A549 (cell line): ENCODE results near the gene SLC12A2. TPM values are rescaled to one million over a fixed set of nuclear protein-coding genes. Genes with fewer than 3 reads are reported as not detected.

Source experiments
- ATAC-seq, 2 experiments: fragments of 200-7000 bp in 1 of 2; fragments of >200 bp in 1 of 2; cut with Nextera tagmentation in 1 of 2; cut with Tn5 transposase in 1 of 2; 3 replicates each; pipeline versions ENCODE4 v1.8.0 to v1.9.1; 2018 to 2020; ENCODE audit warnings: mild to moderate bottlenecking in 1 of 2, moderate library complexity in 1 of 2
- CTCF ChIA-PET: fragments of 300-600 bp; sonication (Branson Sonifier 250); formaldehyde crosslinking; extraction: SDS; loops from one replicate; lab custom pipeline; 2021; ENCODE audit warnings: antibody characterized with exemption, inconsistent platforms; lab: Yijun Ruan, JAX
- POLR2A ChIA-PET: fragments of 350-600 bp; formaldehyde crosslinking; extraction: SDS; loops from one replicate; lab custom pipeline; 2021; ENCODE audit warnings: antibody characterized with exemption, inconsistent platforms; lab: Yijun Ruan, JAX
- DNase-seq, 2 experiments: peaks; one replicate each; pipeline versions ENCODE4 v3.0.0 to v3.0.0-alpha.2; 2011 to 2016; ENCODE audit warnings: low read depth in 1 of 2, low spot score in 1 of 2
- FAIRE-seq: peaks from 2 replicates; lab custom pipeline; 2011; peaks lifted over from hg19 to GRCh38; lab: Jason Lieb, UNC
- H3K27ac ChIP-seq, 2 experiments: fragments of >200 bp; sonication (Bioruptor Twin); formaldehyde crosslinking; 3 replicates each; pipeline ENCODE4 v1.5.1; 2016 to 2017
- H3K4me1 ChIP-seq: fragments of >200 bp; sonication (Bioruptor Twin); formaldehyde crosslinking; 3 replicates; pipeline ENCODE4 v1.6.1; 2016
- H3K4me2 ChIP-seq: fragments of >200 bp; sonication (Bioruptor Twin); formaldehyde crosslinking; 3 replicates; pipeline ENCODE4 v1.6.1; 2016
- H3K4me3 ChIP-seq: fragments of >200 bp; sonication (Bioruptor Twin); formaldehyde crosslinking; 3 replicates; pipeline ENCODE4 v1.5.1; 2016
- H3K9me3 ChIP-seq: fragments of >200 bp; sonication (Bioruptor Twin); formaldehyde crosslinking; 3 replicates; pipeline ENCODE4 v1.6.1; 2016
- ATOH8 ChIP-seq: fragments of 250-450 bp; sonication (Bioruptor Pico); IDR thresholded peaks from 2 replicates; pipeline ENCODE4 v1.5.0; 2020; ENCODE audit warnings: low read depth, mild to moderate bottlenecking, moderate library complexity
- CHD4 ChIP-seq: fragments of 200-600 bp; sonication (generic); IDR thresholded peaks from 2 replicates; pipeline ENCODE4 v1.6.1; 2016; ENCODE audit warnings: antibody characterized with exemption, mild to moderate bottlenecking, borderline replicate concordance
- CTCF ChIP-seq: fragments of >200 bp; sonication (Bioruptor Twin); formaldehyde crosslinking; IDR thresholded peaks from 3 replicates; pipeline ENCODE4 v1.5.1; 2016
- E2F6 ChIP-seq: IDR thresholded peaks from 2 replicates; pipeline ENCODE4 v1.6.1; 2012; ENCODE audit warnings: low read depth, borderline replicate concordance
- ESRRA ChIP-seq: fragments of 150-350 bp; IDR thresholded peaks from 2 replicates; pipeline ENCODE4 v1.6.1; 2014; ENCODE audit warnings: mild to moderate bottlenecking, low read length, borderline replicate concordance
- HES2 ChIP-seq: fragments of >200 bp; sonication (Bioruptor Twin); formaldehyde crosslinking; IDR thresholded peaks from 2 replicates; pipeline ENCODE4 v1.6.1; 2016
- HOXA7 ChIP-seq: fragments of 250-450 bp; sonication (Bioruptor Pico); IDR thresholded peaks from 2 replicates; pipeline ENCODE4 v1.5.0; 2020; ENCODE audit warnings: mild to moderate bottlenecking, moderate library complexity
- HOXB13 ChIP-seq: fragments of 250-450 bp; sonication (Bioruptor Pico); IDR thresholded peaks from 2 replicates; pipeline ENCODE4 v1.5.0; 2020; ENCODE audit warnings: low read depth, mild to moderate bottlenecking, moderate library complexity
- HOXB5 ChIP-seq: fragments of 250-450 bp; sonication (Bioruptor Pico); IDR thresholded peaks from 2 replicates; pipeline ENCODE4 v1.5.0; 2020; ENCODE audit warnings: mild to moderate bottlenecking, moderate library complexity
- KDM1A ChIP-seq: fragments of 200-600 bp; sonication (generic); IDR thresholded peaks from 2 replicates; pipeline ENCODE4 v1.6.1; 2016; ENCODE audit warnings: low read depth, mild to moderate bottlenecking
- RARB ChIP-seq: fragments of 250-450 bp; sonication (Bioruptor Pico); IDR thresholded peaks from 2 replicates; pipeline ENCODE4 v1.8.0; 2021; ENCODE audit warnings: mild to moderate bottlenecking, moderate library complexity
- RCOR1 ChIP-seq: fragments of 150-350 bp; IDR thresholded peaks from 2 replicates; pipeline ENCODE4 v1.6.1; 2014; ENCODE audit warnings: antibody characterized with exemption, low read length, low read depth
- SREBF2 ChIP-seq: fragments of 450-650 bp; IDR thresholded peaks from 2 replicates; pipeline ENCODE4 v1.6.1; 2014; ENCODE audit warnings: mild to moderate bottlenecking, moderate library complexity
- TP53 ChIP-seq: fragments of 250-450 bp; sonication (Bioruptor Pico); IDR thresholded peaks from 2 replicates; pipeline ENCODE4 v1.5.0; 2021; ENCODE audit warnings: mild to moderate bottlenecking, moderate library complexity
- USF2 ChIP-seq: fragments of 450-650 bp; IDR thresholded peaks from 2 replicates; pipeline ENCODE4 v1.6.1; 2014; ENCODE audit warnings: antibody characterized with exemption
- WGBS: methylation state at CpG from one replicate; pipeline ENCODE4 v1.1.6; 2017; ENCODE audit errors: missing lambda C conversion rate; 5-methylcytosine and 5-hydroxymethylcytosine counted together
- polyA plus RNA-seq, 4 experiments: library from polyadenylated mRNA; depleted of rRNA in 3 of 4; stranded (reverse); fragments of >200 nt; fragmentation: RNase III in 1 of 4; extraction: RNeasy Plus Mini Kit Qiagen cat#74134 plus additional on column Dnase treatment in 1 of 4; gene quantifications; 2 replicates in 3 of 4; 3 replicates in 1 of 4; pipeline ENCODE4 v1.2.3, GENCODE V29; 2011 to 2017

The SLC12A2 gene
- polyA plus RNA-seq, 2 of the 4 experiments (the other 2 are of a cell fraction) = 17.1 to 99.9 TPM

GRCh38 chr5:128118214-128118613 is 34.6 kb downstream of the SLC12A2 start:
- H3K9me3 ChIP-seq = peaks cover 8% of the 10 kb centered on the region
- CTCF ChIA-PET = interaction anchor here (0.7 kb wide), 1 partner anchor 16 kb away, joined by 3 read pairs; no protein-coding TSS in a partner anchor
- no peak for DNase-seq
- no peak for FAIRE-seq
- no peak for TF ChIP-seq HOXB13
- TF ChIP-seq E2F6 = no peak
- TF ChIP-seq TP53 (CRISPR knock-in tag) = no peak
- no peak for TF ChIP-seq USF2
- no peak for TF ChIP-seq CTCF
- no peak for TF ChIP-seq CHD4
- TF ChIP-seq RARB = no peak
- TF ChIP-seq KDM1A = no peak
- TF ChIP-seq HOXA7 = no peak
- no peaks in the 10 kb centered on the region for H3K4me1 ChIP-seq
- POLR2A ChIA-PET = no interaction called here
- no peak overlapping the region for H3K27ac ChIP-seq
- 93% methylated on average over 2 of the region's 2 CpGs for WGBS
- H3K4me3 ChIP-seq = no peak overlapping the region
- no peak for ATAC-seq
- no peak overlapping the region for H3K4me2 ChIP-seq

GRCh38 chr5:128121651-128122050 is 38.1 kb downstream of the SLC12A2 start:
- Histone ChIP-seq H3K4me1 (no peaks in the 10 kb centered on the region), H3K4me2 (no peak overlapping the region), H3K4me3 (no peak overlapping the region), H3K27ac (no peak overlapping the region), H3K9me3 (peaks cover 8% of the 10 kb centered on the region)
- no peak for FAIRE-seq
- no peak for DNase-seq
- POLR2A ChIA-PET = no interaction called here
- WGBS = 67% methylated on average over 4 of the region's 4 CpGs
- no peak; a peak in 1 of 6 replicates for ATAC-seq
- CTCF ChIA-PET = no interaction called here
- TF ChIP-seq ESRRA = no peak
- no peak for TF ChIP-seq KDM1A
- no peak for TF ChIP-seq ATOH8 (CRISPR knock-in tag)
- no peak for TF ChIP-seq HOXB5
- TF ChIP-seq CTCF = no peak
- TF ChIP-seq SREBF2 = no peak

GRCh38 chr5:128123936-128124335 is 40.4 kb downstream of the SLC12A2 start:
- DNase-seq (no peak), ATAC-seq (no peak), FAIRE-seq (no peak)
- ChIA-PET POLR2A (no interaction called here), CTCF (no interaction called here)
- no peak for TF ChIP-seq HOXB13
- no peak for TF ChIP-seq RCOR1
- TF ChIP-seq HES2 = no peak
- Histone ChIP-seq H3K4me3 (no peak overlapping the region), H3K9me3 (peaks cover 3% of the 10 kb centered on the region), H3K4me2 (no peak overlapping the region), H3K4me1 (no peaks in the 10 kb centered on the region), H3K27ac (no peak overlapping the region)
- 97% methylated on average over 1 of the region's 1 CpG for WGBS
